A549 (cell line): Measurements from ENCODE around the gene ENTPD6.

Source experiments
- CHD2 ChIP-seq: fragments of 150-350 bp; IDR thresholded peaks from 2 replicates; pipeline ENCODE4 v1.6.1; 2014; ENCODE audit warnings: low read length; ENCODE audit not compliant: partially characterized antibody
- EP300 ChIP-seq, 2 experiments: fragments of >200 bp; sonication (Bioruptor Twin); formaldehyde crosslinking; IDR thresholded peaks; 2 replicates in 1 of 2; 3 replicates in 1 of 2; pipeline ENCODE4 v1.6.1; 2016 to 2017
- TF ChIP-seq, protein P1 (sequence below): fragments of >200 bp; sonication (Bioruptor Twin); formaldehyde crosslinking; IDR thresholded peaks from 3 replicates; pipeline ENCODE4 v1.5.1; 2016

DNA sequence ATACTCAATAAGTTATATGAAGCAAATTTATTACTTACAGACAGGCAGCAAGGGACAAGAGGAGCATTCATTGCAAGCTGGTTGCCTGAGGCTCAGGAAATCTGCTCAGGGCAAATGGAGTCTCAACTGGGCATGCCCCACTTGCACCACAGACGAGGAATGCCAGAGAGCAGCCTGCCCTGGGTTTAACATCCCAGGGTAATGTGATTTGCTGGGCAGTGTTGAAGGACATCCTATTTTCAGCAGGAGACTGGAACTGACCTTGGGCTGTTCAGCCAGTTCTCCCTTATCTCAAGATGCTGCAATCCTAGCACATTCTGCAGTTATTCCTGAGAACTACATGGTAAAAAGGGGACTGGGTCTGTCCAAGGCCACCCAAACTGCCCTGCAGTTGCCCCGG lies 3.8 kb upstream of the ENTPD6 start:
- TF ChIP-seq, protein P1, sequence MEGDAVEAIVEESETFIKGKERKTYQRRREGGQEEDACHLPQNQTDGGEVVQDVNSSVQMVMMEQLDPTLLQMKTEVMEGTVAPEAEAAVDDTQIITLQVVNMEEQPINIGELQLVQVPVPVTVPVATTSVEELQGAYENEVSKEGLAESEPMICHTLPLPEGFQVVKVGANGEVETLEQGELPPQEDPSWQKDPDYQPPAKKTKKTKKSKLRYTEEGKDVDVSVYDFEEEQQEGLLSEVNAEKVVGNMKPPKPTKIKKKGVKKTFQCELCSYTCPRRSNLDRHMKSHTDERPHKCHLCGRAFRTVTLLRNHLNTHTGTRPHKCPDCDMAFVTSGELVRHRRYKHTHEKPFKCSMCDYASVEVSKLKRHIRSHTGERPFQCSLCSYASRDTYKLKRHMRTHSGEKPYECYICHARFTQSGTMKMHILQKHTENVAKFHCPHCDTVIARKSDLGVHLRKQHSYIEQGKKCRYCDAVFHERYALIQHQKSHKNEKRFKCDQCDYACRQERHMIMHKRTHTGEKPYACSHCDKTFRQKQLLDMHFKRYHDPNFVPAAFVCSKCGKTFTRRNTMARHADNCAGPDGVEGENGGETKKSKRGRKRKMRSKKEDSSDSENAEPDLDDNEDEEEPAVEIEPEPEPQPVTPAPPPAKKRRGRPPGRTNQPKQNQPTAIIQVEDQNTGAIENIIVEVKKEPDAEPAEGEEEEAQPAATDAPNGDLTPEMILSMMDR, result no peak
- TF ChIP-seq CHD2, result no peak
- no peak for TF ChIP-seq EP300 (IDR thresholded peaks at IDR 0.05)
